Measurements from ENCODE around the gene FCER1G.

GRCh38 chr1:161209790-161210409, 5.2 kb upstream of the FCER1G start:
- TF ChIP-seq CTCF (conservative IDR thresholded peaks at IDR 0.05; ENCODE audit: low read depth, low read length): peak; percentile 98
- no peak for TF ChIP-seq EZH2phosphoT487 (IDR thresholded peaks at IDR 0.05; ENCODE audit: borderline replicate concordance, low read length)
